SU-DHL-6 (cell line): Measurements from ENCODE around the gene SLC7A6OS.
"Not testable (repeated sequence)": the region's sequence is repeated elsewhere in the genome, so short reads cannot be mapped to it uniquely, and the experiment has no call there.

Source experiments
- H2AFZ ChIP-seq: fragments of 200-600 bp; sonication (generic); 2 replicates; pipeline ENCODE4 v1.6.1; 2014; ENCODE audit warnings: low read depth, mild to moderate bottlenecking, moderate library complexity, mixed read lengths, antibody characterized with exemption, low read length; ENCODE audit not compliant: severe bottlenecking
- H3F3A ChIP-seq: fragments of 200-600 bp; shearing (Covaris generic); 2 replicates; pipeline ENCODE4 v1.6.0; 2016; ENCODE audit warnings: antibody characterized with exemption, mild to moderate bottlenecking; ENCODE audit not compliant: insufficient read depth
- H3K27ac ChIP-seq: fragments of 200-600 bp; sonication (generic); 2 replicates; pipeline ENCODE4 v1.5.1; 2016; ENCODE audit warnings: low read depth, mild to moderate bottlenecking, low read length, moderate library complexity, mixed read lengths
- H3K27me3 ChIP-seq: fragments of 200-600 bp; sonication (generic), shearing (Covaris generic); 2 replicates; pipeline ENCODE4 v1.6.0; 2014; ENCODE audit warnings: mild to moderate bottlenecking, low read length
- H3K36me3 ChIP-seq: fragments of 200-600 bp; sonication (generic); 2 replicates; pipeline ENCODE4 v1.6.1; 2014; ENCODE audit warnings: mild to moderate bottlenecking, low read length, mixed read lengths
- H3K4me2 ChIP-seq: fragments of 300-600, 200-600 bp; shearing (Covaris generic), sonication (generic); 2 replicates; pipeline ENCODE4 v1.6.0; 2014; ENCODE audit warnings: low read length, low read depth, mild to moderate bottlenecking; ENCODE audit not compliant: poor library complexity, severe bottlenecking
- H3K4me3 ChIP-seq: fragments of 200-600 bp; sonication (generic); 2 replicates; pipeline ENCODE4 v1.5.1; 2014; ENCODE audit warnings: antibody characterized with exemption, low read length, mild to moderate bottlenecking, mixed read lengths; ENCODE audit not compliant: insufficient read depth, poor library complexity, severe bottlenecking
- H3K79me2 ChIP-seq: fragments of 200-600 bp; sonication (generic); 2 replicates; pipeline ENCODE4 v1.6.1; 2014; ENCODE audit warnings: mild to moderate bottlenecking, low read length, moderate library complexity; ENCODE audit not compliant: insufficient read depth
- H3K9ac ChIP-seq: fragments of 200-600 bp; sonication (generic); 2 replicates; pipeline ENCODE4 v1.7.0; 2014; ENCODE audit warnings: mild to moderate bottlenecking, low read length
- H3K9me2 ChIP-seq: fragments of 200-600 bp; sonication (generic); replicated peaks from 2 replicates; pipeline ENCODE4 v1.6.1; 2014; ENCODE audit warnings: low read length; ENCODE audit not compliant: insufficient read depth
- H3K9me3 ChIP-seq: fragments of 200-600 bp; sonication (generic); 2 replicates; pipeline ENCODE4 v1.6.1; 2014; ENCODE audit warnings: low read length, mixed read lengths; ENCODE audit not compliant: insufficient read depth
- H4K20me1 ChIP-seq: fragments of 200-600 bp; sonication (generic); 2 replicates; pipeline ENCODE4 v1.6.1; 2014; ENCODE audit warnings: low read depth, mild to moderate bottlenecking, antibody characterized with exemption, low read length, moderate library complexity, mixed read lengths
- CTCF ChIP-seq: fragments of 200-600 bp; sonication (generic); IDR thresholded peaks from one replicate; pipeline ENCODE4 v1.5.1; 2017; ENCODE audit warnings: antibody characterized with exemption, mild to moderate bottlenecking, low read length, moderate library complexity; ENCODE audit not compliant: insufficient read depth, poor library complexity, severe bottlenecking
- EZH2phosphoT487 ChIP-seq: fragments of 200-600 bp; sonication (generic), shearing (Covaris generic); conservative IDR thresholded peaks from 2 replicates; pipeline ENCODE4 v1.6.1; 2018; ENCODE audit warnings: mild to moderate bottlenecking, antibody characterized with exemption, low read length, moderate library complexity, mixed read lengths

Gene SLC7A6OS

DNA sequence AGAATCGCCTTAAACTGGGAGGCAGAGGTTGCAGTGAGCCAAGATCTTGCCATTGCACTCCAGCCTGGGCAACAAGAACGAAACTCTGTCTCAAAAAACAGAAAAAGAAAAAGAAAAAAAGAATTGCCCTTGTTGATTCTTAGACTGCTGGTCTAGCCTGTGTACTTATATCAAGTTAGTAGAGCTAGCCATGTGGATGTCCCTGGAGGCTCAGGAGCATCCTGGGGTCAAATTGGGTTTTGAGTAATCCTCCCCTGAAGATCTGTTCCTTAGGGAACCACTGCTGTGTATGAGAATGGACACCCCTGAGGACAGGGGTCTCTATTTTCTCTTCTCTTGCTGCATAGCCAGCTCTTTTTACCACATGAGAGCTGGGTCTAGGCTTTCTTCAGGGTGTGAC, 21.5 kb downstream of the SLC7A6OS start:
- Histone ChIP-seq H3K4me2 (no peak overlapping the region), H3K27ac (0 out of 2 replicates have a peak overlapping the region, but pooled peaks have one; percentile 9), H3K27me3 (no peaks in the 10 kb centered on the region), H2AFZ (no peak overlapping the region), H3K9me2 (no peaks in the 10 kb centered on the region), H3K9me3 (no peaks in the 10 kb centered on the region), H3K4me3 (no peak overlapping the region), H3F3A (peaks cover 13% of the 10 kb centered on the region), H3K36me3 (no peaks in the 10 kb centered on the region), H3K9ac (no peak overlapping the region), H3K79me2 (peaks cover 37% of the 10 kb centered on the region), H4K20me1 (no peaks in the 10 kb centered on the region)
- no peak for TF ChIP-seq EZH2phosphoT487
- TF ChIP-seq CTCF = no peak

DNA sequence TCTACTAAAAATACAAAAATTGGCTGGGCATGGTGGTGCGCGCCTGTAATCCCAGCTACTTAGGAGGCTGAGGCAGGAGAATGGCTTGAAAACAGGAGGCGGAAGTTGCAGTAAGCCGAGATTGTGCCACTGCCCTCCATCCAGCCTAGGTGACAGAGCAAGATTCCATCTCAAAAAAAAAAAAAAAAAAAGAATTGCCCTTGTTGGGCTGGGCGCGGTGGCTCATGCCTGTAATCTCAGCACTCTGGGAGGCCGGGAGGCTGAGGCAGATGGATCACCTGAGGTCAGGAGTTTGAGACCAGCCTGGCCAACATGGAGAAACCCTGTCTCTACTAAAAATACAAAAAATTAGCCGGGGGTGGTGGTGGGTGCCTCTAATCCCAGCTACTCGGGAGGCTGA, 21.9 kb downstream of the SLC7A6OS start:
- not testable (repeated sequence) for H2AFZ ChIP-seq, H3K36me3 ChIP-seq, H4K20me1 ChIP-seq, H3K9me2 ChIP-seq, H3K4me3 ChIP-seq, H3K27me3 ChIP-seq, H3K4me2 ChIP-seq, H3K9me3 ChIP-seq, H3K27ac ChIP-seq, H3K9ac ChIP-seq
- H3F3A ChIP-seq = peaks cover 17% of the 10 kb centered on the region
- peaks cover 37% of the 10 kb centered on the region for H3K79me2 ChIP-seq

GRCh38 chr16:68288252-68288650, 22.5 kb downstream of the SLC7A6OS start:
- Histone ChIP-seq H3K27me3 (no peaks in the 10 kb centered on the region), H4K20me1 (no peaks in the 10 kb centered on the region), H2AFZ (no peak overlapping the region), H3K79me2 (peaks cover 37% of the 10 kb centered on the region), H3F3A (peaks cover 23% of the 10 kb centered on the region), H3K4me2 (no peak overlapping the region), H3K27ac (0 out of 2 replicates have a peak overlapping the region, but pooled peaks have one; percentile 48), H3K4me3 (no peak overlapping the region), H3K9me2 (no peaks in the 10 kb centered on the region), H3K36me3 (no peaks in the 10 kb centered on the region), H3K9ac (no peak overlapping the region), H3K9me3 (no peaks in the 10 kb centered on the region)
- TF ChIP-seq CTCF = no peak

- Histone ChIP-seq H3K4me3 (no peak overlapping the region), H3K9ac (no peak overlapping the region), H3F3A (peaks cover 30% of the 10 kb centered on the region), H3K4me2 (peak overlapping the region; percentile 2), H3K27me3 (no peaks in the 10 kb centered on the region), H3K9me3 (no peaks in the 10 kb centered on the region), H3K9me2 (no peaks in the 10 kb centered on the region), H4K20me1 (no peaks in the 10 kb centered on the region), H2AFZ (no peak overlapping the region), H3K79me2 (peaks cover 43% of the 10 kb centered on the region), H3K36me3 (no peaks in the 10 kb centered on the region), H3K27ac (peak overlapping the region; percentile 48)
- TF ChIP-seq CTCF (no peak), EZH2phosphoT487 (no peak)
These were observed 23.2 kb downstream of the SLC7A6OS start for GRCh38 chr16:68287276-68288251.
